ENCODE results near the gene SVIP. TPM values are rescaled to one million over a fixed set of nuclear protein-coding genes. Genes with fewer than 3 reads are reported as not detected.

The SVIP gene
- total RNA-seq (2022; extraction: Qiagen RNA extraction): 6.9 to 13.4 TPM (median 12.6 TPM) in 5 replicates

GRCh38 chr11:22829231-22830081, at the start of gene SVIP:
Gene SVIP (minus strand): TSS chr11:22829801. CDS start chr11:22829748, 53 bp downstream.

GRCh38 chr11:22860241-22860640, 30.6 kb upstream of the SVIP start, which contains the start of gene CCDC179:
Gene CCDC179 (minus strand): TSS chr11:22860474. CDS start chr11:22860421, 53 bp downstream.

Other genes with a start within 250 kb of the SVIP start
- gene FANCF, start 204.0 kb downstream of the SVIP start, total RNA-seq (2022; extraction: Qiagen RNA extraction): 6.2 to 8.7 TPM (median 7.4 TPM) in 5 replicates
- 0.52 to 0.91 TPM (median 0.76 TPM) in 5 replicates for gene GAS2, start 163.2 kb downstream of the SVIP start, total RNA-seq (2022; extraction: Qiagen RNA extraction)
- gene CCDC179, start 30.7 kb upstream of the SVIP start, total RNA-seq (2022; extraction: Qiagen RNA extraction): not detected in 5 replicates